GM18858 (cell line): ENCODE measurements around the gene RFT1.

Experiments
- ATAC-seq: cut with Tn5 transposase; IDR thresholded peaks from one replicate; pipeline ENCODE4 v1.9.1; 2021; ENCODE audit not compliant: unreplicated experiment

RFT1 gene

GRCh38 chr3:53038679-53039375, 91.4 kb downstream of the RFT1 start:
- ATAC-seq: no peak
